ENCODE data around the gene VEZT. TPM values are rescaled to one million over a fixed set of nuclear protein-coding genes. Genes with fewer than 3 reads are reported as not detected.

VEZT gene
- total RNA-seq, 1 donor from 2014 or later, result 69.4 TPM

- no peaks in the 10 kb centered on the region for H3K9me3 ChIP-seq (ENCODE audit: control insufficient read depth in 3 of 3, low read length in 3 of 3)
- H3K4me1 ChIP-seq (ENCODE audit: control insufficient read depth in 3 of 3, insufficient read depth in 3 of 3, low read length in 3 of 3), result no peaks in the 10 kb centered on the region
- H3K4me3 ChIP-seq (ENCODE audit: low read length in 3 of 3), result no peak overlapping the region
- H3K9ac ChIP-seq (ENCODE audit: low read depth in 1 of 3, low read length in 3 of 3), result no peak overlapping the region
- H3K27ac ChIP-seq (ENCODE audit: low read depth, low read length), result no peak overlapping the region
- no peaks in the 10 kb centered on the region for H3K27me3 ChIP-seq (ENCODE audit: control insufficient read depth in 3 of 3, insufficient read depth in 3 of 3, low read length in 3 of 3)
- H3K36me3 ChIP-seq (ENCODE audit: control insufficient read depth in 3 of 3, insufficient read depth in 3 of 3, low read length in 3 of 3), result no peaks in the 10 kb centered on the region
Measured at GRCh38 chr12:95325501-95325900, 107.9 kb downstream of the VEZT start.

GRCh38 chr12:95326445-95326844, 108.8 kb downstream of the VEZT start:
- Histone ChIP-seq H3K4me1 (ENCODE audit: control insufficient read depth in 3 of 3, insufficient read depth in 3 of 3, low read length in 3 of 3) (no peaks in the 10 kb centered on the region), H3K9me3 (ENCODE audit: control insufficient read depth in 3 of 3, low read length in 3 of 3) (no peaks in the 10 kb centered on the region), H3K27ac (ENCODE audit: low read depth, low read length) (no peak overlapping the region), H3K36me3 (ENCODE audit: control insufficient read depth in 3 of 3, insufficient read depth in 3 of 3, low read length in 3 of 3) (no peaks in the 10 kb centered on the region), H3K27me3 (ENCODE audit: control insufficient read depth in 3 of 3, insufficient read depth in 3 of 3, low read length in 3 of 3) (no peaks in the 10 kb centered on the region), H3K4me3 (ENCODE audit: low read length in 3 of 3) (no peak overlapping the region), H3K9ac (ENCODE audit: low read depth in 1 of 3, low read length in 3 of 3) (no peak overlapping the region)

- H3K27ac ChIP-seq (ENCODE audit: low read depth, low read length), result no peak overlapping the region
- H3K9me3 ChIP-seq (ENCODE audit: control insufficient read depth in 3 of 3, low read length in 3 of 3), result no peaks in the 10 kb centered on the region
- no peaks in the 10 kb centered on the region for H3K27me3 ChIP-seq (ENCODE audit: control insufficient read depth in 3 of 3, insufficient read depth in 3 of 3, low read length in 3 of 3)
- H3K36me3 ChIP-seq (ENCODE audit: control insufficient read depth in 3 of 3, insufficient read depth in 3 of 3, low read length in 3 of 3), result no peaks in the 10 kb centered on the region
- H3K4me1 ChIP-seq (ENCODE audit: control insufficient read depth in 3 of 3, insufficient read depth in 3 of 3, low read length in 3 of 3), result no peaks in the 10 kb centered on the region
- no peak overlapping the region for H3K9ac ChIP-seq (ENCODE audit: low read depth in 1 of 3, low read length in 3 of 3)
- H3K4me3 ChIP-seq (ENCODE audit: low read length in 3 of 3), result no peak overlapping the region
Measured at GRCh38 chr12:95326855-95327254, 109.2 kb downstream of the VEZT start.

GRCh38 chr12:95328708-95329107, 111.1 kb downstream of the VEZT start:
- no peak overlapping the region for H3K27ac ChIP-seq (ENCODE audit: low read depth, low read length)
- H3K4me1 ChIP-seq (ENCODE audit: control insufficient read depth in 3 of 3, insufficient read depth in 3 of 3, low read length in 3 of 3), result no peaks in the 10 kb centered on the region
- no peaks in the 10 kb centered on the region for H3K9me3 ChIP-seq (ENCODE audit: control insufficient read depth in 3 of 3, low read length in 3 of 3)
- H3K27me3 ChIP-seq (ENCODE audit: control insufficient read depth in 3 of 3, insufficient read depth in 3 of 3, low read length in 3 of 3), result no peaks in the 10 kb centered on the region
- H3K36me3 ChIP-seq (ENCODE audit: control insufficient read depth in 3 of 3, insufficient read depth in 3 of 3, low read length in 3 of 3), result no peaks in the 10 kb centered on the region
- no peak overlapping the region for H3K9ac ChIP-seq (ENCODE audit: low read depth in 1 of 3, low read length in 3 of 3)
- H3K4me3 ChIP-seq (ENCODE audit: low read length in 3 of 3), result no peak overlapping the region

GRCh38 chr12:95335948-95336347, 118.3 kb downstream of the VEZT start:
- peak overlapping the region; percentile 50 to 57 (median 55) for H3K9ac ChIP-seq (ENCODE audit: low read depth in 1 of 3, low read length in 3 of 3)

GRCh38 chr12:95336387-95337067, 118.9 kb downstream of the VEZT start:
- H3K4me1 ChIP-seq (ENCODE audit: control insufficient read depth in 3 of 3, insufficient read depth in 3 of 3, low read length in 3 of 3), result peaks cover 0 to 21% (median 4%) of the 10 kb centered on the region in 3 donors
- no peaks in the 10 kb centered on the region for H3K27me3 ChIP-seq (ENCODE audit: control insufficient read depth in 3 of 3, insufficient read depth in 3 of 3, low read length in 3 of 3)
- H3K36me3 ChIP-seq (ENCODE audit: control insufficient read depth in 3 of 3, insufficient read depth in 3 of 3, low read length in 3 of 3), result no peaks in the 10 kb centered on the region
- peak overlapping the region; percentile 25 to 49 (median 28) for H3K4me3 ChIP-seq (ENCODE audit: low read length in 3 of 3)
- peak overlapping the region; percentile 54 to 57 (median 55) for H3K9ac ChIP-seq (ENCODE audit: low read depth in 1 of 3, low read length in 3 of 3)
- no peaks in the 10 kb centered on the region for H3K9me3 ChIP-seq (ENCODE audit: control insufficient read depth in 3 of 3, low read length in 3 of 3)
- peak overlapping the region; percentile 37 for H3K27ac ChIP-seq (ENCODE audit: low read depth, low read length)

More at GRCh38 chr12:95335948-95336347, 118.3 kb downstream of the VEZT start:
- Histone ChIP-seq H3K4me1 (ENCODE audit: control insufficient read depth in 3 of 3, insufficient read depth in 3 of 3, low read length in 3 of 3) (peaks cover 0 to 21% (median 4%) of the 10 kb centered on the region in 3 donors), H3K27me3 (ENCODE audit: control insufficient read depth in 3 of 3, insufficient read depth in 3 of 3, low read length in 3 of 3) (no peaks in the 10 kb centered on the region), H3K27ac (ENCODE audit: low read depth, low read length) (peak overlapping the region; percentile 37), H3K9me3 (ENCODE audit: control insufficient read depth in 3 of 3, low read length in 3 of 3) (no peaks in the 10 kb centered on the region), H3K4me3 (ENCODE audit: low read length in 3 of 3) (peak overlapping the region; percentile 25 to 49 (median 28)), H3K36me3 (ENCODE audit: control insufficient read depth in 3 of 3, insufficient read depth in 3 of 3, low read length in 3 of 3) (no peaks in the 10 kb centered on the region)

- peak overlapping the region; percentile 37 for H3K27ac ChIP-seq (ENCODE audit: low read depth, low read length)
- H3K9ac ChIP-seq (ENCODE audit: low read depth in 1 of 3, low read length in 3 of 3), result peak overlapping the region; percentile 15 to 54 (median 46)
- no peaks in the 10 kb centered on the region for H3K9me3 ChIP-seq (ENCODE audit: control insufficient read depth in 3 of 3, low read length in 3 of 3)
- no peaks in the 10 kb centered on the region for H3K27me3 ChIP-seq (ENCODE audit: control insufficient read depth in 3 of 3, insufficient read depth in 3 of 3, low read length in 3 of 3)
- H3K36me3 ChIP-seq (ENCODE audit: control insufficient read depth in 3 of 3, insufficient read depth in 3 of 3, low read length in 3 of 3), result no peaks in the 10 kb centered on the region
- H3K4me1 ChIP-seq (ENCODE audit: control insufficient read depth in 3 of 3, insufficient read depth in 3 of 3, low read length in 3 of 3), result peaks cover 0 to 21% (median 4%) of the 10 kb centered on the region in 3 donors
- no peak overlapping the region for H3K4me3 ChIP-seq (ENCODE audit: low read length in 3 of 3)
Measured at GRCh38 chr12:95337146-95337545, 119.5 kb downstream of the VEZT start.

- Histone ChIP-seq H3K27ac (ENCODE audit: low read depth, low read length) (no peak overlapping the region), H3K9me3 (ENCODE audit: control insufficient read depth in 3 of 3, low read length in 3 of 3) (no peaks in the 10 kb centered on the region), H3K9ac (ENCODE audit: low read depth in 1 of 3, low read length in 3 of 3) (no peak overlapping the region), H3K4me3 (ENCODE audit: low read length in 3 of 3) (no peak overlapping the region), H3K4me1 (ENCODE audit: control insufficient read depth in 3 of 3, insufficient read depth in 3 of 3, low read length in 3 of 3) (peaks cover 0 to 21% (median 4%) of the 10 kb centered on the region in 3 donors), H3K36me3 (ENCODE audit: control insufficient read depth in 3 of 3, insufficient read depth in 3 of 3, low read length in 3 of 3) (no peaks in the 10 kb centered on the region), H3K27me3 (ENCODE audit: control insufficient read depth in 3 of 3, insufficient read depth in 3 of 3, low read length in 3 of 3) (no peaks in the 10 kb centered on the region)
Measured at GRCh38 chr12:95339086-95339788, 121.6 kb downstream of the VEZT start.

DNA sequence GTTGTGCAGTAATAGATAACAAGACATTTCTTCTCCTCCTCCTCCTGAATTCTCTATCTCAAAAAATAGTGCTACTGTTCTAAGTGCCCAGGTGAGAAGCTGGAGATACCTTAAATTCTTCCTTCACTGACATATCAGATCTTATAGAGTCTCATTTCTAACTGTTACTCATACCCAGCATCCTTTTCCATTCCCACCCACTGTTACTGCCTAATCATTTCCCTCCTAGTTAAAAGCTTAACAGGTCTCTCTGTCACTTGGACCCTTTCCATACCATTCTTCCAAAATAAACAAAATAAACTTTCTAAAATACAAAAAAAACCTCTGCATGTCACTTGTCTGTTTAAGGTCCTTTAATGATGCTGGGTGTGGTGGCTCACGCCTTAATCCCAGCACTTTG, 124.4 kb downstream of the VEZT start:
- no peak overlapping the region for H3K4me3 ChIP-seq (ENCODE audit: low read length in 3 of 3)
- H3K36me3 ChIP-seq (ENCODE audit: control insufficient read depth in 3 of 3, insufficient read depth in 3 of 3, low read length in 3 of 3), result no peaks in the 10 kb centered on the region
- H3K27ac ChIP-seq (ENCODE audit: low read depth, low read length), result no peak overlapping the region
- no peaks in the 10 kb centered on the region for H3K9me3 ChIP-seq (ENCODE audit: control insufficient read depth in 3 of 3, low read length in 3 of 3)
- no peak overlapping the region for H3K9ac ChIP-seq (ENCODE audit: low read depth in 1 of 3, low read length in 3 of 3)
- peaks cover 0 to 10% (median 0%) of the 10 kb centered on the region in 3 donors for H3K4me1 ChIP-seq (ENCODE audit: control insufficient read depth in 3 of 3, insufficient read depth in 3 of 3, low read length in 3 of 3)
- no peaks in the 10 kb centered on the region for H3K27me3 ChIP-seq (ENCODE audit: control insufficient read depth in 3 of 3, insufficient read depth in 3 of 3, low read length in 3 of 3)

All from skeletal muscle tissue (tissue), 4 donors.